IMR-90 (cell line): ENCODE data around the gene RHCE. TPM values are rescaled to one million over a fixed set of nuclear protein-coding genes. Genes with fewer than 3 reads are reported as not detected.
"Not testable (repeated sequence)": the region's sequence is repeated elsewhere in the genome, so short reads cannot be mapped to it uniquely, and the experiment has no call there.

ENCODE experiments used
- ATAC-seq: fragments of 200-7000 bp; cut with Tn5 transposase; 2 replicates; pipeline ENCODE4 v1.9.1; 2020; ENCODE audit warnings: low read depth, mild to moderate bottlenecking, moderate library complexity
- BruUV-seq: library from RNA; stranded (reverse); fragments of 400-500 nt; replicated peaks from 2 replicates; lab custom pipeline; 2021; lab: Mats Ljungman, UMichigan
- CTCF ChIA-PET: fragments of 300-600 bp; formaldehyde crosslinking; extraction: SDS; loops from one replicate; lab custom pipeline; 2021; ENCODE audit warnings: antibody characterized with exemption; lab: Yijun Ruan, JAX
- POLR2A ChIA-PET: fragments of 300-600 bp; sonication (Branson Sonifier 250); formaldehyde crosslinking; loops from one replicate; lab custom pipeline; 2022; ENCODE audit warnings: antibody characterized with exemption; ENCODE audit not compliant: unreplicated experiment; lab: Charles Lee
- DNase-seq: peaks from one replicate; pipeline ENCODE4 v3.0.0; 2013
- H2AFZ ChIP-seq: replicated peaks from 2 replicates; pipeline ENCODE3; 2013; ENCODE audit warnings: low read length, mild to moderate bottlenecking; ENCODE audit not compliant: poor library complexity
- H2AK5ac ChIP-seq: 2 replicates; pipeline ENCODE4 v1.6.1; 2013; ENCODE audit warnings: low read depth, low read length, inconsistent platforms
- H2AK9ac ChIP-seq: replicated peaks from 2 replicates; pipeline ENCODE3; 2013; ENCODE audit warnings: mild to moderate bottlenecking, low read depth, low read length, moderate library complexity; ENCODE audit not compliant: poor library complexity
- H2BK120ac ChIP-seq: 2 replicates; pipeline ENCODE4 v1.6.1; 2013; ENCODE audit warnings: low read depth, low read length, inconsistent platforms
- H2BK15ac ChIP-seq: 3 replicates; pipeline ENCODE4 v1.6.1; 2013; ENCODE audit warnings: low read depth, low read length, inconsistent platforms
- H2BK20ac ChIP-seq: 2 replicates; pipeline ENCODE4 v1.6.1; 2013; ENCODE audit warnings: low read depth, mild to moderate bottlenecking, inconsistent platforms, low read length, moderate library complexity
- H2BK5ac ChIP-seq: 2 replicates; pipeline ENCODE4 v1.6.1; 2013; ENCODE audit warnings: mild to moderate bottlenecking, low read depth, low read length, inconsistent platforms; ENCODE audit not compliant: poor library complexity, severe bottlenecking
- H3K14ac ChIP-seq: replicated peaks from 2 replicates; pipeline ENCODE4 v1.6.1; 2013; ENCODE audit warnings: low read depth, low read length, inconsistent platforms
- H3K18ac ChIP-seq: 2 replicates; pipeline ENCODE4 v1.6.1; 2013; ENCODE audit warnings: low read depth, low read length, control low read depth
- H3K23ac ChIP-seq: 2 replicates; pipeline ENCODE4 v1.6.1; 2013; ENCODE audit warnings: low read depth, low read length, inconsistent platforms
- H3K27ac ChIP-seq: 2 replicates; pipeline ENCODE4 v1.5.1; 2013; ENCODE audit warnings: mild to moderate bottlenecking, control low read depth, low read length; ENCODE audit not compliant: insufficient read depth
- H3K27me3 ChIP-seq: 2 replicates; pipeline ENCODE4 v1.6.1; 2013; ENCODE audit warnings: low read length; ENCODE audit not compliant: control insufficient read depth, insufficient read depth
- H3K36me3 ChIP-seq: 2 replicates; pipeline ENCODE4 v1.6.1; 2013; ENCODE audit warnings: low read length, mixed read lengths; ENCODE audit not compliant: control insufficient read depth, insufficient read depth
- H3K4ac ChIP-seq: 2 replicates; pipeline ENCODE4 v1.6.1; 2013; ENCODE audit warnings: low read depth, low read length, inconsistent platforms
- H3K4me1 ChIP-seq: 2 replicates; pipeline ENCODE4 v1.6.1; 2013; ENCODE audit warnings: low read length, mixed read lengths; ENCODE audit not compliant: control insufficient read depth, insufficient read depth
- H3K4me2 ChIP-seq: 2 replicates; pipeline ENCODE4 v1.6.1; 2013; ENCODE audit warnings: low read depth, mild to moderate bottlenecking, control low read depth, low read length, moderate library complexity
- H3K4me3 ChIP-seq: 2 replicates; pipeline ENCODE4 v1.5.1; 2013; ENCODE audit warnings: low read depth, mild to moderate bottlenecking, control low read depth, low read length, moderate library complexity; ENCODE audit not compliant: insufficient read depth
- H3K56ac ChIP-seq: 2 replicates; pipeline ENCODE4 v1.6.1; 2013; ENCODE audit warnings: low read length, inconsistent platforms; ENCODE audit not compliant: insufficient read depth; ENCODE audit errors: extremely low read depth
- H3K79me1 ChIP-seq, 2 experiments: 2 replicates each; pipeline ENCODE4 v1.6.1; 2013; ENCODE audit warnings: low read length in 2 of 2, inconsistent platforms in 1 of 2, low read depth in 1 of 2
- H3K9ac ChIP-seq: 2 replicates; pipeline ENCODE4 v1.6.1; 2013; ENCODE audit warnings: low read depth, low read length, control low read depth
- H3K9me1 ChIP-seq: 2 replicates; pipeline ENCODE4 v1.6.1; 2013; ENCODE audit warnings: low read length, inconsistent platforms; ENCODE audit not compliant: insufficient read depth
- H3K9me3 ChIP-seq: 2 replicates; pipeline ENCODE4 v1.6.1; 2013; ENCODE audit warnings: low read length; ENCODE audit not compliant: control insufficient read depth, insufficient read depth
- H4K20me1 ChIP-seq: 2 replicates; pipeline ENCODE4 v1.6.1; 2013; ENCODE audit warnings: low read length, inconsistent platforms; ENCODE audit not compliant: insufficient read depth
- H4K5ac ChIP-seq: 2 replicates; pipeline ENCODE4 v1.6.1; 2013; ENCODE audit warnings: mild to moderate bottlenecking, low read depth, low read length, control low read depth
- H4K8ac ChIP-seq, 2 experiments: 2 replicates each; pipeline ENCODE4 v1.6.1; 2013; ENCODE audit warnings: low read depth in 2 of 2, low read length in 2 of 2, control low read depth in 1 of 2, inconsistent platforms in 1 of 2
- H4K91ac ChIP-seq: 2 replicates; pipeline ENCODE4 v1.6.1; 2013; ENCODE audit warnings: low read depth, low read length, inconsistent platforms; ENCODE audit not compliant: insufficient read depth
- WGBS, 2 experiments: methylation state at CpG; one replicate each; pipeline versions ENCODE4 v1.1.5 to v1.1.7; 2013; ENCODE audit warnings: missing lambda C conversion rate in 2 of 2; ENCODE audit not compliant: insufficient read length in 1 of 2; ENCODE audit errors: extremely low coverage in 2 of 2; 5-methylcytosine and 5-hydroxymethylcytosine counted together
- dilution Hi-C: fragments of 300-500 bp; cut with HindIII; formaldehyde crosslinking; loops from one replicate; pipeline ENCODE4 v1.14.3; 2018; ENCODE audit warnings: low sequenced_read_pairs; ENCODE audit not compliant: unreplicated experiment
- in situ Hi-C: fragments of 300-500 bp; cut with MboI; formaldehyde crosslinking; loops from 3 replicates; pipeline ENCODE4 v1.14.3; 2019; ENCODE audit warnings: low sequenced_read_pairs, inconsistent platforms, mixed read lengths
- intact Hi-C: fragments of 100-400 bp; cut with micrococcal nuclease; formaldehyde crosslinking; loops from 2 replicates; pipeline ENCODE4 v1.10.0; 2022
- polyA plus RNA-seq, 3 experiments: library from polyadenylated mRNA; depleted of rRNA; stranded (reverse); fragments of >200 nt; gene quantifications; 2 replicates each; pipeline ENCODE4 v1.2.3, GENCODE V29; 2012; ENCODE audit warnings: low replicate concordance in 1 of 3
- total RNA-seq: library from RNA; depleted of rRNA; stranded (reverse); fragments of >200 nt; gene quantifications from 2 replicates; pipeline ENCODE4 v1.2.3, GENCODE V29; 2012

Gene RHCE
- total and polyA plus RNA-seq, 2 of the 4 experiments (the other 2 are of a cell fraction): 0.54 to 0.62 TPM

GRCh38 chr1:25388691-25389090, 31.9 kb downstream of the RHCE start:
- H3K4me2 ChIP-seq, H3K23ac ChIP-seq, BruUV-seq, H2BK120ac ChIP-seq, H3K4me1 ChIP-seq, H3K79me1 ChIP-seq, H3K4ac ChIP-seq, H2AK5ac ChIP-seq, H4K8ac ChIP-seq, H3K4me3 ChIP-seq, H4K20me1 ChIP-seq, H2BK5ac ChIP-seq, H3K9me1 ChIP-seq, H2AK9ac ChIP-seq, POLR2A ChIA-PET, H3K14ac ChIP-seq, H2BK15ac ChIP-seq, H4K91ac ChIP-seq, H3K56ac ChIP-seq, H2AFZ ChIP-seq, H3K18ac ChIP-seq, H3K27me3 ChIP-seq, H2BK20ac ChIP-seq, in situ Hi-C loops, ATAC-seq, dilution Hi-C loops, H3K9me3 ChIP-seq, CTCF ChIA-PET, intact Hi-C loops, H3K9ac ChIP-seq, H4K5ac ChIP-seq, DNase-seq, H3K27ac ChIP-seq, H3K36me3 ChIP-seq: not testable (repeated sequence)
- WGBS, 2 experiments: 44% methylated on average over 2 of the region's 9 CpGs; no CpG with 5 or more reads in 1 of the 2 experiments

- H4K91ac ChIP-seq, dilution Hi-C loops, H3K36me3 ChIP-seq, H3K9ac ChIP-seq, H3K4me2 ChIP-seq, H2AK5ac ChIP-seq, DNase-seq, H2BK20ac ChIP-seq, H3K4ac ChIP-seq, H2BK5ac ChIP-seq, H3K27ac ChIP-seq, H2AFZ ChIP-seq, in situ Hi-C loops, H3K18ac ChIP-seq, BruUV-seq, H3K9me1 ChIP-seq, POLR2A ChIA-PET, H3K79me1 ChIP-seq, CTCF ChIA-PET, intact Hi-C loops, H2AK9ac ChIP-seq, H3K4me1 ChIP-seq, H4K20me1 ChIP-seq, H3K14ac ChIP-seq, H3K27me3 ChIP-seq, H3K56ac ChIP-seq, H3K23ac ChIP-seq, H3K9me3 ChIP-seq, ATAC-seq, H3K4me3 ChIP-seq, H2BK120ac ChIP-seq, H2BK15ac ChIP-seq, H4K5ac ChIP-seq, H4K8ac ChIP-seq: not testable (repeated sequence)
- no CpG with 5 or more reads among the region's 4 CpGs for WGBS, 2 experiments
These were observed 33.5 kb downstream of the RHCE start for GRCh38 chr1:25387096-25387495.
